ENCODE data around the gene GSC2.

Gene GSC2

DNA sequence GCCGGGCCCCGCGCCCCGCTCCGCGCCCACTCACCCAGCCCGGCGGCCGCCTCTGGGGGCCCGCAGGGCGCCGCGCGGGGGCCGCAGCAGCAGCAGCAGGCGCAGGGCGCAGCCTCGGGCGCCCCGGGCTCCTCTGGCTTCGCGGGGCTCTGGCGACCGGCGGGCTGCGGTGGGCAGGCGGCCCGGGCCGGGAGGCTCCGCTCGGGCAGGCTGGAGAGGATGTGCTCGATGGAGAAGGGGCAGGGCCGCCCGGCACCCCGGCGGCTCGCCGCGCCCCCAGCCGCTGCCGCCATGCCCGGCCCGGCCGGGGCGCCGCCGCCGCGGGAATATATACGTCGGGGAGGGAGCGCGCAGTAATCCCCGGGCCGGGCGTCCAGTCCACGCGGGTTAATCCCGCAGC is at the start of gene GSC2:
Gene GSC2 (minus strand): TSS at position 302 of the 400 bp plus-strand sequence. CDS start 9 bp downstream, at position 293.
- in situ Hi-C loops (cut with HindIII; ENCODE audit: low sequenced_read_pairs), result no loop called here

GRCh38 chr22:19199479-19199878 is 49.4 kb upstream of the GSC2 start:
- TF ChIP-seq, protein P1, sequence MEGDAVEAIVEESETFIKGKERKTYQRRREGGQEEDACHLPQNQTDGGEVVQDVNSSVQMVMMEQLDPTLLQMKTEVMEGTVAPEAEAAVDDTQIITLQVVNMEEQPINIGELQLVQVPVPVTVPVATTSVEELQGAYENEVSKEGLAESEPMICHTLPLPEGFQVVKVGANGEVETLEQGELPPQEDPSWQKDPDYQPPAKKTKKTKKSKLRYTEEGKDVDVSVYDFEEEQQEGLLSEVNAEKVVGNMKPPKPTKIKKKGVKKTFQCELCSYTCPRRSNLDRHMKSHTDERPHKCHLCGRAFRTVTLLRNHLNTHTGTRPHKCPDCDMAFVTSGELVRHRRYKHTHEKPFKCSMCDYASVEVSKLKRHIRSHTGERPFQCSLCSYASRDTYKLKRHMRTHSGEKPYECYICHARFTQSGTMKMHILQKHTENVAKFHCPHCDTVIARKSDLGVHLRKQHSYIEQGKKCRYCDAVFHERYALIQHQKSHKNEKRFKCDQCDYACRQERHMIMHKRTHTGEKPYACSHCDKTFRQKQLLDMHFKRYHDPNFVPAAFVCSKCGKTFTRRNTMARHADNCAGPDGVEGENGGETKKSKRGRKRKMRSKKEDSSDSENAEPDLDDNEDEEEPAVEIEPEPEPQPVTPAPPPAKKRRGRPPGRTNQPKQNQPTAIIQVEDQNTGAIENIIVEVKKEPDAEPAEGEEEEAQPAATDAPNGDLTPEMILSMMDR (IDR thresholded peaks at IDR 0.05; ENCODE audit: low read depth, low read length), result no peak
- no peak overlapping the region for H3K4me3 ChIP-seq (ENCODE audit: low read depth, low read length)
- DNase-seq (ENCODE audit: low read depth, low spot score), result no peak
- in situ Hi-C loops (cut with HindIII; ENCODE audit: low sequenced_read_pairs), result no loop called here

More for the DNA sequence above, at the start of gene GSC2:
- no peak within 1 kb of the TSS for H3K4me3 ChIP-seq (ENCODE audit: low read depth, low read length)
- TF ChIP-seq, protein P1 (IDR thresholded peaks at IDR 0.05; ENCODE audit: low read depth, low read length), result no peak
- no peak for DNase-seq (ENCODE audit: low read depth, low spot score)

- H3K4me3 ChIP-seq (ENCODE audit: low read depth, low read length), result no peak overlapping the region
- TF ChIP-seq, protein P1 (IDR thresholded peaks at IDR 0.05; ENCODE audit: low read depth, low read length), result no peak
- no peak for DNase-seq (ENCODE audit: low read depth, low spot score)
- in situ Hi-C loops (cut with HindIII; ENCODE audit: low sequenced_read_pairs), result no loop called here
Observed at GRCh38 chr22:19197997-19198865, 48.1 kb upstream of the GSC2 start.

- TF ChIP-seq, protein P1 (IDR thresholded peaks at IDR 0.05; ENCODE audit: low read depth, low read length), result no peak
- DNase-seq (ENCODE audit: low read depth, low spot score), result no peak
- in situ Hi-C loops (cut with HindIII; ENCODE audit: low sequenced_read_pairs), result no loop called here
- H3K4me3 ChIP-seq (ENCODE audit: low read depth, low read length), result no peak overlapping the region
Observed at GRCh38 chr22:19196841-19197612, 46.9 kb upstream of the GSC2 start.

- H3K4me3 ChIP-seq (ENCODE audit: low read depth, low read length), result no peak overlapping the region
- TF ChIP-seq, protein P1 (IDR thresholded peaks at IDR 0.05; ENCODE audit: low read depth, low read length), result no peak
- DNase-seq (ENCODE audit: low read depth, low spot score), result no peak
- in situ Hi-C loops (cut with HindIII; ENCODE audit: low sequenced_read_pairs), result no loop called here
Observed at GRCh38 chr22:19195796-19196731, 46.0 kb upstream of the GSC2 start.
